ENCODE data around the gene DNAJC12. TPM values are rescaled to one million over a fixed set of nuclear protein-coding genes. Genes with fewer than 3 reads are reported as not detected.
"Not testable (repeated sequence)": the region's sequence is repeated elsewhere in the genome, so short reads cannot be mapped to it uniquely, and the experiment has no call there.

The DNAJC12 gene
- total RNA-seq, 1 experiment from 2014 or later, result 0.17 TPM

DNA sequence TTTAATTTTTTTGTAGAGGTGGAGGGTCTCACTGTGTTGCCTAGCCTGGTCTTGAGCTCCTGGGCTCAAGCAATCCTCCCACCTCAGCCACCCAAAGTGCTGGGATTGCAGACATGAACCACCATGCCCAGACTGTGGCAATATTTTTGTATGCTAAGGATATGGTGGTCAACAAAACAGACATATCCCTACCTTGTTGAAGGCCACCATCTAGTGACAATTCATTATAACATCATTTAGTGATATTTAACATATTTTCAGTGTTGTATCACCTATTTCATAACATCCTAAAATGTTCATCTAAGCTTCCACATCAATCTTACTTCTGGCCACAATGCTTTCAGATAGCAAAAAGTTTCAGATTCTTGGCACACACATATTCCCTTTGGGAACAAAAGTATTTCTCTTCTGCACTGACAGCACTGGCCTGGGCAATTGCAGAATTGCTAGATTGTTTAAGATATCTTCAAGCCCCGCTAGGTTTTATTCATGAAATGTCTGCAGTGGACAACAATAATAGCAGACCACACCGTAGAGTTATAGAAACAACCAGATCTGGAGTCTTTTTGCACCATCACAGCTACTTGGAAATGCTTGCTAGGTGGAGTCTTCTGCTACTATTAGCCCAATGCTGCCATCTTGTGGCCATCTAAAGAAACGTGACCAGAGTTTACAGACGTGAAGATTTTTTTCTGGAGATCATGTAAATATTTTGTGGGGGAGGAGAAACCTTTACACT is 58.4 kb downstream of the DNAJC12 start:
- in situ Hi-C loops (cut with HindIII; ENCODE audit: low pct_unique_long_range_greater_than_20kb, low sequenced_read_pairs), result no loop called here
- peak; percentile 67 for DNase-seq (ENCODE audit: low read depth)

DNA sequence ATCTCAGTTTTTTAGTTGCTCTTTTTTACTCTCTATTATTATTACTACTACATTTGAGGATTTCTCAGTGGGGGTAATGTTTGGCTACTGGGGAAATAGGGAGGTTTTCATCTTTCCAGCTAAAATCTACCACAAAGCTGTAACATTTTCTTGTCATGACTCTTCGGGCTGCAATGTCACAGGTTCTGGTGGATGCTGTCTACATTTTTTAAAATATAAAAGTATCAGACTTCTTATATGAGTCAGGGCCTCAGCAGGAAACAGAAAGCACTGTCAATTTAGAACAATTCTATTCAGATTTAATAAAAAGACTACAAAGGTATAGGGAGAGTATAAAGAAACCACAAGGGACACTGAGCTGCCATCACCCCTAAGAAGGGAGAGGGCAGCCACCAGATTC is 61.6 kb downstream of the DNAJC12 start:
- in situ Hi-C loops (cut with HindIII; ENCODE audit: low pct_unique_long_range_greater_than_20kb, low sequenced_read_pairs), result no loop called here
- DNase-seq (ENCODE audit: low read depth), result no peak

DNA sequence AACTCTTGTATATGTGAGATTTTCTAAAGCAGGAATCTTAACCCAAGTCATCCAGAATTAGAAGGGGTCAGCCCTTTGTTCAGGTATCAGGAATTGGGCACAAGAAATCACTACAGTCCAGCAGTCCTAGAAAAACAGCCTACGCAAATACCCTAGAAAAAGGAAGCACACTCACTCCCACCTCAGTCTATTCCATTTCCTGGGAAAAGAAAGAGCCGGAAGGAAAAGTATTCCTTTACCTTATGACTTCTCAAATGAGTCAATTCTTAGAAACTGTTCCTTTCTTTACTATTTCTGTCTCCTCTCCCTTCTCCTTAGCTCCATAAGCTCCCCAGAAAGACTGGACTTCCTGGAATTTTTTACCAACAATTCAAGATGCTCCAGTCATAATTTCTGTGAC is 62.7 kb downstream of the DNAJC12 start:
- DNase-seq (ENCODE audit: low read depth), result no peak
- in situ Hi-C loops (cut with HindIII; ENCODE audit: low pct_unique_long_range_greater_than_20kb, low sequenced_read_pairs), result no loop called here

DNA sequence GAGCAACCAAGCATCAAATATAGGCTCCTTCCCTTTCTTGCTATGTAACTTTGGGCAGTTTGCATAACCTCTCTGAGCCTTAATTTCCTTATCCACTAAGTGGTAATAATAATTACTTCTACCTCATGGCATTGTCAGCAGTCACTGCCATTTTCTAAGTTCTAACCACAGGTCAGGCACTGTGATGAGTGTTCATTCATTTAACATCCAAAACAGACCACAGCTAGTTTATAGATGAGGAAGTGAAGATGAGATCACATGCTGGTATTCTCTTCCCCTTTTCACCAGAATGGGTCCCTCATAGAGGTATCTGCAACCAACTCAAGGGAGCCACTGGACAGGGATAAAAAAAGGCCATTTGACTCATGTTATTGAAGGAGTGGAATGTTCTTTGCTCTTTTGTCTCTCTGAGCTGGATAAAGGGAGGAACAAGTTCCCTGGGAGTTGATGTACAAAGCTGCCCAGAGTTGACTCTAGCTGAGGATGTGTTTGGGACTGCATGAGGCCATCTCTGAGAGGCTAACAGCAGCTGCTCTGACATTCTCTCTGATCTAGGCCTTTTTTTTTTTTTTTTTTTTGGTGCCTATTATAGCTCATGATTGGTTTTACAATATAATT is 65.0 kb downstream of the DNAJC12 start:
- in situ Hi-C loops (cut with HindIII; ENCODE audit: low pct_unique_long_range_greater_than_20kb, low sequenced_read_pairs), result no loop called here
- no peak for DNase-seq (ENCODE audit: low read depth)

DNA sequence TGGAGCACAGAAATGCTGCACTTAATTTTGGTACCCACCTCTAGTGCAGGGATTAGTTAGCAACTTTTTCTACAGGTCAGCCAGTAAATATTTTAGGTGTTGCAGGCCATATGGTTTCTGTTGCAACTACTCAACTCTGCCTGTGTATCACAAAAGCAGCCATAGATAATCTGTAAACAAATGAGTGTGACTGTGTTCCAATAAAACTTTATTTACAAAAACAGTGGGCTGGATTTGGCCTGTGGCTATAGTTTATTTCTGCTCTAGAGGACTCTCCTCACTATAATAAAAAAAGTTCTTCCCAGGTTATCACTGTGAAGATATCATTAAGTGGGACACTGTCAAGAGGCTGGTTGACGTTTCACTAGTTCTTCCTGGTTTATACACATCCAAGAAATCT is 65.8 kb downstream of the DNAJC12 start:
- in situ Hi-C loops (cut with HindIII; ENCODE audit: low pct_unique_long_range_greater_than_20kb, low sequenced_read_pairs), result no loop called here
- DNase-seq (ENCODE audit: low read depth), result no peak

DNA sequence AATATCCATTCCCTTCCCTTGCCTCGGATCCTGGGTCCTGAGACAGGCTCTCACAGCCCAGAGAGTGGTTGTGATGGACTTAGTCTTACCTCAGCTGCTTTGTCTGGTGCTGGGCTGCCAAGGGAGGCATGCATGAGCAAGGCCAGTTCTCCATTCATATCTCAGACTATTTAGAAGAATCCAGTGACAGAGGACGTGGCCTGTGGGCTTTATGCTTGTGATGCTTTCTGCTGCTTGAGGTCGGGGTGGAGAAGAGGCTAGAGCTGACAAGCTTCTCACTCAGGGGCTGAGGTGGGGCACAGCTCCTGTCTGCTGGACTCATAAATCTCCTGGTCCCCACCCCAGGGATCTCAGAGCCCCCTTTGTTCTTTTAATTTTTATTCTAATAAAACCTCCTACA is 66.8 kb downstream of the DNAJC12 start:
- in situ Hi-C loops (cut with HindIII; ENCODE audit: low pct_unique_long_range_greater_than_20kb, low sequenced_read_pairs), result no loop called here
- no peak for DNase-seq (ENCODE audit: low read depth)

DNA sequence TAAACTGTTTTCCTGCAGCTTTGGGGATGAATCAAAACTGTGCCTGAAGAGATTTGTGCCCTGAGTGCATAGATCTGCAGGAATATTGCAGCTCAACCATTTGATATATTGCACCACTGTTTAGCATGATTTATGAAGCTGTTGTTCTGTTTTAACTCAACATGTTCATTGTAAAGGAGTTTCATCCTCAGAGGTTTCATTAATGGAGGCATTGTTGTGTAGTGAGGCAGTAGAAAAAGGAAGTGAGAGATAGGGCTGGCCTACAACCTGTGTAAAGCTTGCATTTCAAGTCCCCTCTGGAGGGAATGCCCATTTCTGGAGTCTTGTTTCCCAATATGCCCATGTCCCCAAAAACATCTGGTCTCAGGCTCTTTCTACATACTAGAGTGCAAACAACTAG is 67.5 kb downstream of the DNAJC12 start:
- no peak for DNase-seq (ENCODE audit: low read depth)
- in situ Hi-C loops (cut with HindIII; ENCODE audit: low pct_unique_long_range_greater_than_20kb, low sequenced_read_pairs), result no loop called here

DNA sequence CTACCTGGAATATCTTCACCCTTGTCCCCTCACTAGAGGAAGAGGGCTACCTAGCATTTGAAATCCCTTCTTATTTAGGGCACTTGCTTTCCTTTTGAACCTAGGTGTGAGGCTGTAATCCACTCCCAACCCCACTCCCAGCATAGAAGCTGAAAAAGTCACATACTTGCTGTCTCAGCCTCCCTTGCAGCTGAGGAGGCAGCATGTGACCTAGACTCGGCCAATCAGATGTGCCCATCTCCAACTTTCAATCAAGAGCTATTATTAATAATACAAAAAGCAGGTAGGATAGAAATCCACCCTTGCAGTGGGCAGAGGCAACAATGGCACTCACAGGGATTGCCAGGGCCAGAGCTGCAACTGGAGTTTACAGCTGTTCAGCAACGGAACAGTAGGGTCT is 70.7 kb downstream of the DNAJC12 start:
- in situ Hi-C loops (cut with HindIII; ENCODE audit: low pct_unique_long_range_greater_than_20kb, low sequenced_read_pairs), result no loop called here
- DNase-seq (ENCODE audit: low read depth), result no peak

DNA sequence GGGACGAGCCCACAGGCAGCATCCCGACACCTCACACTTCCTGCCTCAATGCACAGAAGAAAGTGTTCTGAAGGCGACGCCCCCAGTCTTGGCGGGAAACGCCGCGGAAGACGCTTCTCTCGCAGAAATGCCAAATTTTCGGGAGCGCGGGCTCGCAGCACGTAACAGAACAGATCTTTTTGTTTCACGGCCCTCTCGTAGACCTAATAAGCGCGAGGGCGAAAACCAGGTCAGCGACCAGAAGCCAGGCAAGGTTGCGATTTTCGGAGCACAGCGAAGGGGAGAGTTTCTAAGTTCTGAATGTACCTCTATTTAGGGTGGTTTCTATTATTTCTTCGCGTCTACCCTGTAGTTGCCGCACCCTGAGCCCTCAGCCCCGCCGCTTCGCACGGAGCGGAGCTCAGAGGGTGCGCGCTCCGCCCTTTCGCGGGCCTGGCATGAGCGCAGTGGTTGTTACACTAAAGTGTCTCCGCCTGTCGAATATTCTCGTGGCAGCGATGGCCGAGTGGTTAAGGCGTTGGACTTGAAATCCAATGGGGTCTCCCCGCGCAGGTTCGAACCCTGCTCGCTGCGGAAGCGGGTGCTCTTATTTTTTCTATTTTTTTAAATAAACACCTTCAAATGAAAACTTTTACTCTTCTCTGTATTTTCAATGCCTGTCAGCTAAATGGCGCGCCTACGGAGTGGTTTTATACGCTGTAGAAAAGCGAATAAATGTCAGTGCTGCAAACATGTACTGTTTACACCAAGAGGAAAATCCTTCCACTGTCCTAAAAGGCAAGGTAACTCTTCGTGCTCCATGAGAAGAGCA is 73.8 kb downstream of the DNAJC12 start:
- in situ Hi-C loops (cut with HindIII; ENCODE audit: low pct_unique_long_range_greater_than_20kb, low sequenced_read_pairs), result no loop called here
- DNase-seq (ENCODE audit: low read depth), result peak; percentile 95

DNA sequence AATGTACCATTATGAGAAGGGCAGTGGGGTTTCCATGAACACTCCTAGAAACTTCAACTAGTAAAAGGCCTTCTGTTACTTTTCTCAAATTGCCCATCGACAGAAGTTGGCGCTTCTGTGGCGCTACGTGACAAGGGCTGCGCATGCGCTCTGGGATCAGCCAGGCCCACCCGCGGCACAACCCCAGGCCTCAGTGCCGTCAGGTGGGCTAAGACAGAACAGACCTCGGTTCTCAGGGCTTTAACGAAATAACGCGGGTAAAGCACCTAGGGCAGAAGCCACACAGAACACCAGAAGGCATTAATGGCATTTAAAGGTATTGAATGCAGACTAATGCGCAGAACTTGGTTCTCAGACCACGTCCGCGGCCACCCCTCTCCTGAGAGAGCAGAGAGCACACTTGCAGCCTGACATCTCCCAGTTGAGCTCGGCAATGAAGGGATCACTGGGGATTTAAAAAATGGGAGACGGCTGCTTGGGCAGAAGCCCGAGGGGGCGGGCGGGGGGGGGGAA is 74.4 kb downstream of the DNAJC12 start:
- in situ Hi-C loops (cut with HindIII; ENCODE audit: low pct_unique_long_range_greater_than_20kb, low sequenced_read_pairs), result no loop called here
- DNase-seq (ENCODE audit: low read depth), result peak; percentile 76

DNA sequence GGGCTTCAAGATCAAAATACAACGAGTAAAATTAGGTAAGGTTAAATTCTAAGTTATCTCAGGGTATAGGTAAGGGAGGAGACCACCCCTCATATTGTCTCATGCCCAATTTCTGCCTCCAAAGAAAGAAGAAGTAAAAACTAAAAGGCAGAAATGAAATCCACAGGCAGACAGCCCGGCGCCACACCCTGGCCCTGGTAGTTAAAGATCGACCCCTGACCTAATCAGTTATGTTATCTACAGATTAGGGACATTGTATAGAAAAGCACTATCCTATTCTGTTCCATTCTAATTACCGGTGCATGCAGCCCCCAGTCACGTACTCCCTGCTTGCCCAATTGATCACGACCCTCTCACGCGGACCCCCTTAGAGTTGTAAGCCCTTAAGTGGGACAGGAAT is 75.4 kb downstream of the DNAJC12 start:
- DNase-seq (ENCODE audit: low read depth); in situ Hi-C loops (cut with HindIII; ENCODE audit: low pct_unique_long_range_greater_than_20kb, low sequenced_read_pairs): not testable (repeated sequence)

DNA sequence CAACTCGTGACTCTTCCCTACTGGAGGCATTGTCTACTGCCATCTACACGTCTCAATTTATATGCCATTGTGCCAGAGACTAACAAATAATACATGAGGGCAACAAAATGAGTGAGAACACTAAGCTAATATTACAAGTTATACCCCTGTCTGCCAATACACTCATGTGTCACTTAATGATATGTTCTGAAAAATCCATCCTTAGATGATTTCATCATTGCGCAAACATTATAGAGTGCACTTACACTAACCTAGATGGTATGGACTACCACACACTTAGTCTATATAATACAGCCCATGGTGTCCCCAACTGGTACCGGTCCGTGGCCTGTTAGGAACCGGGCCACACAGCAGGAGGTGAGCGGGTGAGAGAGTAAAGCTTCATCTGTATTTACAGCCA is 77.7 kb downstream of the DNAJC12 start:
- in situ Hi-C loops (cut with HindIII; ENCODE audit: low pct_unique_long_range_greater_than_20kb, low sequenced_read_pairs), result no loop called here
- no peak for DNase-seq (ENCODE audit: low read depth)

Other genes starting within 250 kb of the DNAJC12 start
- not detected in 2 replicates for gene CTNNA3, start 142.0 kb downstream of the DNAJC12 start, total RNA-seq (2014; rRNA removed; shearing (Covaris generic); ENCODE audit: low replicate concordance)
- gene SIRT1, start 46.5 kb upstream of the DNAJC12 start, total RNA-seq (2014; rRNA removed; shearing (Covaris generic); ENCODE audit: low replicate concordance), result 6.6 and 7.7 TPM in 2 replicates
- 10.4 and 12.7 TPM in 2 replicates for gene HERC4, start 237.1 kb upstream of the DNAJC12 start, total RNA-seq (2014; rRNA removed; shearing (Covaris generic); ENCODE audit: low replicate concordance)